ENCODE data around the gene TCEANC. TPM values are rescaled to one million over a fixed set of nuclear protein-coding genes. Genes with fewer than 3 reads are reported as not detected.
"Not testable (repeated sequence)": the region's sequence is repeated elsewhere in the genome, so short reads cannot be mapped to it uniquely, and the experiment has no call there.

The TCEANC gene
- 1 to 10 TPM; 5.3 to 7.7 (median 6.9) TPM for polyA plus RNA-seq (ENCODE audit: insufficient read depth in 1 of 5, insufficient read length in 5 of 5, low replicate concordance in 1 of 5)
- long read RNA-seq, donor 1 = 0 reads
- long read RNA-seq, donor 2 = 0 reads
- long read RNA-seq, donor 3, partial matches to known transcripts = 0 of 1 reads
- long read RNA-seq, donor 3, other reads (novel, unspliced or antisense) = 0 of 1 reads
- long read RNA-seq, donor 4, partial matches to known transcripts = 0 of 2 reads
- long read RNA-seq, donor 4, other reads (novel, unspliced or antisense) = 0 of 2 reads
- long read RNA-seq, donor 5 = 0 reads
- long read RNA-seq, donor 6 = 0 reads
- long read RNA-seq, donor 7 = 0 reads
- long read RNA-seq, donor 8 = 0 reads

- peak; percentile 91 to 93 for DNase-seq
Measured at GRCh38 chrX:13652850-13653693, at the start of gene TCEANC. TCEANC (plus strand) TSS chrX:13653141; CDS start chrX:13662509, 9,368 bp downstream.

DNA sequence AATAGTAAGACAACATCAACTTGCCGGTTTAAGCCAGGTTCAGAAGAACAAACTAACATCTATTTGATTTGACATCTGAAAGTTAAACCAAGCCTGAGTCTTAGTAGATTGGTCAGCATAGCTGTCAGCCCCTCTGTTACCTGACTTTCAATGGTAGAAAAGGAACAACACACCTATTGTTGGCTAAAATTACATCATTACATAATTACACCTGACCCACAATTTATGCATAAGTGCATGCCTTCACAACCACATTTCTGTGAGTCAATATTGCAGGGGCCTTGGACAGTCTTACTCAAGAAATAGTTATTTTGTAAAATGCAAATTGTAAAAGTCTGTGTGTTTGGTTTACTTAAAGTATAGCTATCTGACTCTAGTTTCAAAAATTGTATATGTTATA, 47.3 kb upstream of the TCEANC start:
- no peak for DNase-seq

DNA sequence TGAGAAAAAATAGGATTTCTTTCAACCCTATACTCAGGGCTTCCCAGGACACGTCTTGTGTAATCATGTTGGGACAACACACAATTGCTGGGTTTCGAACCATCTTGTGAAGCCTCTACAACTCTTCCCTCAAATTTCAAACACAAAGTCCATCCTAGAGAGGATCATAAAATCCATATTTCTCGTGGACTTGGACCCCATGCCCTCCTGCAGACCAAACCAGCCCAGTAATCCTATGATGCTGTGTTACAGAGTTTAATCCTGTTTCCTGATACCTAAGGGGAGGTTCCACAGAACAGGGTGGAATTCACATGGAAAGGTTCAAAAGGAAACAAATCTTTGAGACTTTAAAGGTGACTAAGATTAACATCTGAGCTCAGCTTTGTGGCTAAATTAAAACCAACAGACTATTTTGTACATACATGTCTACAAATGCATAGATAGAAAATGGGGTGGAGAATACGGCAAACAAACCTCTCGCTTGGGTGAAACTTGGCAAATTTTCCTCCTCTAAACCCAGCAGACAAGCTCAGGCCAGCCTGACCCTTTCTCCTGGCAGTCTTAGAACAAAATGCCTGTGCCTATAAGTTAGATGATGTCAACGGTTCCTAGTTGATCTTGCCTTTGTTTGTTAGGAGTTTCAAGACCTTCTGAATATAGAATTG, 45.5 kb upstream of the TCEANC start:
- DNase-seq = no peak

DNA sequence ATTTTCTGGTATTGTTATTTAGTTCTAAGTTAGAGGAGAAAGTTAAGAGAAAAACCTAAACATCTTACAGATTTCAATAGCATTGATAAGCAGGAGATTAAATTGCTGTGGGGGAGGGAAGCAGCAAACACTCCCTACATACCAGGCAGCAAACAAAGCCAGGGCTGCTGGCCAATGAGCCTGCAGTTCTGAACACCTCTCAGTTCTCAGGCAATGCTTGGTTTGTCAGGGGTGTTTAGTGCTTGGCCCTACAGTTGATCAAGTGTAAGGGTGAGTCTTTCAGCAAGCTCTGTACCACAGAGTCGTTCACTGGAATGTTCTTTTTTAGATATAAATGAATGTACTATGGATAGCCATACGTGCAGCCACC, 45.0 kb upstream of the TCEANC start:
- DNase-seq = no peak

DNA sequence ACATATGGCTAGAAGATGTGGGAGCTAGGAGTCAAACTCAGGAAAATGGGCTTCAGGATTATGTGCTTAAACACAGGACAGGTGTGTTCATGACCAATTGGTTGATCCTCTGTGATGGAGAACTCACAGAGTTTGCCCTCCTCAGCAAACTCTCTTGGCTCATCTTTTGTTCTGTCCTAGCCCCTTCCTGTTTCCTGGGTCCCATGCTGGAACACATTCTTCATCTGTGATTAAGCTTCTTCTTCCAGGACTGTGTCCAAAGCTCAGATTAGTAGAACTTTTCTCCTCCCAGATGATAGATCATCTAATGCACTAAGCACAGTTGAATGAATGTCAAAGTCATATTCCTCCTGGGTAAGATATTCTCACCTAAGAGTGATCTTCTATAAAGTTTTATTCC, 38.8 kb upstream of the TCEANC start:
- DNase-seq = no peak

DNA sequence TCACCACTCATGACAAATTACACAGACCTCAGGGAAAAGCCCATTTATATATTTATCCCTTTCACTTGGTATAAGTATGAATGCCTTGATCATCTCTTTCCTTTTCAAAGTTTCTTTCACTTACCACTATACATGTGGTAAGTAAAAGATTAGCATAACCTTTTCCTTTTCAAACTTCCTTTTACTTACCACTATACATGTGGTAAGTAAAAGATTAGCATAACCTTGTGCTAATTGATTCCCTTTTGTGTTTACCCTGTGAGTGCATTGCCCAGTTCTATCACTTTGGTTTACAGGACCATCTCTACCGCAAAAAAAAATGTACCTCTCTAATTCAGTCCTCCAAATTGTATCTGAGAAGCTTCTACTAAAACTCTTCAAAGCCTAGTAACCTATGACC, 32.7 kb upstream of the TCEANC start:
- DNase-seq = no peak

- no peak for DNase-seq
Measured at GRCh38 chrX:13622401-13622964, 30.5 kb upstream of the TCEANC start.

- DNase-seq = no peak
Measured at GRCh38 chrX:13627306-13627705, 25.6 kb upstream of the TCEANC start.

- not testable (repeated sequence) for DNase-seq
Measured at GRCh38 chrX:13637224-13637623, 15.7 kb upstream of the TCEANC start.

- DNase-seq = no peak
Measured at GRCh38 chrX:13638021-13638420, 14.9 kb upstream of the TCEANC start.

GRCh38 chrX:13638826-13639225, 14.1 kb upstream of the TCEANC start:
- no peak for DNase-seq

DNA sequence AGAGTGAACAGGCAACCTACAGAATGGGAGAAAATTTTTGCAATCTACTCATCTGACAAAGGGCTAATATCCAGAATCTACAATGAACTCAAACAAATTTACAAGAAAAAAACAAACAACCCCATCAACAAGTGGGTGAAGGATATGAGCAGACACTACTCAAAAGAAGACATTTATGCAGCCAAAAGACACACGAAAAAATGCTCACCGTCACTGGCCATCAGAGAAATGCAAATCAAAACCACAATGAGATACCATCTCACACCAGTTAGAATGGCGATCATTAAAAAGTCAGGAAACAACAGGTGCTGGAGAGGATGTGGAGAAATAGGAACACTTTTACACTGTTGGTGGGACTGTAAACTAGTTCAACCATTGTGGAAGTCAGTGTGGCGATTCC, 11.3 kb upstream of the TCEANC start:
- not testable (repeated sequence) for DNase-seq

- no peak for DNase-seq
Measured at GRCh38 chrX:13645464-13646153, 7.3 kb upstream of the TCEANC start.

DNA sequence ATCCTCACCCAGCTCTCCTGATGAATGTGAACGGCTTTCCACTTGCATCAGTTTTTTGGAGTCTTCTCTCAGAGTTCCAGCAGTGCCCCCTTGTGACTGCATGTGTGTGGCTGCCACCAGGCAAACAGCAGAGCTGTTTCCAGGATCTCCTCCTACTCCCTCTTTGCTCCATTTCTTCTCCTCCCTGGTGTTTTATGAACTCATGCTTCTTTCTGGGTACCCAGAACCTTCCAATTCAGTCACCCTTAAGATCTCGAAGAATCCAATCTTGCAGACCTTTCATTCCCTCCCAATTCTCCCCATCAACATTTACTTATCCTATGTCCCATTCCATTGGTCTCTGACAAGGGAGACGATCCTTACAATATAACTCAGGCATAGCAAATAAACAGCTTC, 6.8 kb upstream of the TCEANC start:
- peak; percentile 32 to 53 for DNase-seq

GRCh38 chrX:13647709-13648212, 5.2 kb upstream of the TCEANC start:
- DNase-seq = peak; percentile 57 to 59

DNA sequence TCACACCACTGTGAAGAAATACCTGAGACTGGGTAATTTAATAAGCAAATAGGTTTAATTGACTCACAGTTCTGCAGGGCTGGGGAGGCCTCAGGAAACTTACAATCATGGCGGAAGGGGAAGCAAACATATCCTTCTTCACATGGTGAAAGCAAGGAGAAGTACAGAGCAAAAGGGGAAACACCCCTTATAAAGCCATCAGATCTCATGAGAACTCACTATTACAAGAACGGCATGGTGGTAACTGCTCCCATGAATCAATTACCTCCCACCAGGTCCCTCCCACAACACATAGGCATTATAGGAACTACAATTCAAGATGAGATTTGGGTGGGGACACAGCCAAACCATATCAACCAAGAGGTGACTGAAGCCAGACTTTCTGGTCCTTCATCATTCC, 4.6 kb upstream of the TCEANC start:
- not testable (repeated sequence) for DNase-seq

DNA sequence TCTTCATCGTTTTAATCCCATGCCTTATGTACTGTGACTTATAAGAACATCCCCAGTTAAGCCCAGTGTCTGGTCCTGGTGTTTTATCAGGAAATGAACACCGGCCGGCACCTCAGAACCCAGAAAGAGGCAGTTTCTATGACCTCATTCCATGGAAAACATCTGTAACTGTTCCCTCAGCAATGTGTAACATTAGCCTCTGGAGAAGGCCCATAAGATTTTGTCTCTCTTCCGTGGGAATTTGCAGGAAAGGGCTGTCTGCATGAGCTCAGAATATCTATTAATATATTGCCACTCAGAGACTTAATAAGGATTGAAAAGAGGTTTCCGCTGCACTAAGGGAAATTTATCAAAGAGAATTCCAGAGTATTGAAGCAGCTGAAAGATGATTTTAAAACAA, 3.1 kb upstream of the TCEANC start:
- DNase-seq = no peak

GRCh38 chrX:13650318-13650717, 2.6 kb upstream of the TCEANC start:
- no peak for DNase-seq

DNA sequence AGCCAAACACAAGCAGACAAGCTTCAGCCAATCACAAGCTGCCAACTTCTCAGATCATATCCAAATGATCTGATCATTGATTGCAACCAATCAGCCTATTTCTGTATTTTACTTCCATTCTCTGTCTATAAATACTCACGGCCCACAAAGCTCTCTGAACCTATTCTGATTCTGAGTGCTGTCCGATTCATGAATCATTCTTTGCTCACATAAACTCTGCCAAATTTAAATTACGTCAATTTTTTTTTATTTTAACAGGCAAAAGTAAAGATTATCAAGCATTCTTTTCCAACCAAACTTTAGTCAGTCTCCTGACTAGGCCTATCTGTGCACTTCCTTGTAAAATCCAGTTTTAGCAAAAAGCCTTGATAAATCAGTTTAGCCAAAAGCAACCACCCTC, 1.8 kb upstream of the TCEANC start:
- no peak for DNase-seq

DNA sequence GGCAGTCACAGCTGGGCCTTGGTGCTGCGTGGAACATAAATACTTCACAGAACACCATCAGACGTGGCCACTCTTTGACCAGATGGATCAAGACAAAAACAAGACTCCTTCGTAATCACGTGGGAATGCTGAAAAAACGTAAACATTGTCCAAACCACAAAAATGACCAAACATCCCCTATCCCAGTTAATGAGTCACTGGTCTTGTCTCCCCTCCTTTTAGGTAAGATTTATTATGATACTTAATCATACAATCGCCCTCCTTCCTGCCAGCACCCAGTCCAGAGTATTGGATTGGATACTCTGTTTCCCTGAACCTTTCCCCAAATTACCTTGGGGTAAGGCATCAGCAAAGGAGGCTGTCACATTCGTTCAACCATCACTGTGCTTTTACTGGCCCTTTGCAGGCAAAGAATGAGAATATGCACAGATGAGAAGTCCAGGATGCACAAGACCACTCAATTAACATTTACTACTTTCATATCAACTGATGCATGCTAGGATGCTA, 601 bp upstream of the TCEANC start:
- DNase-seq = no peak

- no peak for DNase-seq
Measured at GRCh38 chrX:13654116-13654515, 1.2 kb downstream of the TCEANC start.
